T-helper 17 cell (primary cell): ENCODE measurements around the gene PAM. TPM values are rescaled to one million over a fixed set of nuclear protein-coding genes. Genes with fewer than 3 reads are reported as not detected.
"Not testable (repeated sequence)": the region's sequence is repeated elsewhere in the genome, so short reads cannot be mapped to it uniquely, and the experiment has no call there.

Experiments
- ATAC-seq: fragments of 150-1000 bp; cut with Tn5 transposase; 2 replicates; pipeline ENCODE4 v1.10.0; 2021; ENCODE audit warnings: mild to moderate bottlenecking, moderate library complexity
- DNase-seq, 3 donors: peaks; one replicate each; pipeline versions ENCODE4 v3.0.0 to v3.0.0-alpha.2; 2020 to 2021
- H3K9me3 ChIP-seq: one replicate; pipeline ENCODE4 v1.7.0; 2013; ENCODE audit warnings: low read length, mild to moderate bottlenecking; ENCODE audit not compliant: control insufficient read depth, poor library complexity, severe bottlenecking
- H3K27ac Mint-ChIP-seq: one replicate; pipeline ENCODE4 v1.8.0; 2022; ENCODE audit warnings: mild to moderate bottlenecking, moderate library complexity, mixed read lengths
- H3K27me3 Mint-ChIP-seq: one replicate; pipeline ENCODE4 v1.8.0; 2022; ENCODE audit warnings: mixed read lengths
- H3K36me3 Mint-ChIP-seq: one replicate; pipeline ENCODE4 v1.8.0; 2022; ENCODE audit warnings: low read depth, mixed read lengths
- H3K4me1 Mint-ChIP-seq: one replicate; pipeline ENCODE4 v1.8.0; 2022; ENCODE audit warnings: mild to moderate bottlenecking, mixed read lengths
- H3K4me3 Mint-ChIP-seq: one replicate; pipeline ENCODE4 v1.8.0; 2022; ENCODE audit warnings: mild to moderate bottlenecking, moderate library complexity, mixed read lengths
- total RNA-seq, 4 donors: library from RNA in 2 of 4; stranded (reverse) in 2 of 4; gene quantifications; one replicate each; pipeline ENCODE4 v1.2.3 and lab custom pipeline; 2022 to 2026

PAM gene
- total RNA-seq, 2 donors from 2014 or later: 23.5 to 34.3 TPM

DNA sequence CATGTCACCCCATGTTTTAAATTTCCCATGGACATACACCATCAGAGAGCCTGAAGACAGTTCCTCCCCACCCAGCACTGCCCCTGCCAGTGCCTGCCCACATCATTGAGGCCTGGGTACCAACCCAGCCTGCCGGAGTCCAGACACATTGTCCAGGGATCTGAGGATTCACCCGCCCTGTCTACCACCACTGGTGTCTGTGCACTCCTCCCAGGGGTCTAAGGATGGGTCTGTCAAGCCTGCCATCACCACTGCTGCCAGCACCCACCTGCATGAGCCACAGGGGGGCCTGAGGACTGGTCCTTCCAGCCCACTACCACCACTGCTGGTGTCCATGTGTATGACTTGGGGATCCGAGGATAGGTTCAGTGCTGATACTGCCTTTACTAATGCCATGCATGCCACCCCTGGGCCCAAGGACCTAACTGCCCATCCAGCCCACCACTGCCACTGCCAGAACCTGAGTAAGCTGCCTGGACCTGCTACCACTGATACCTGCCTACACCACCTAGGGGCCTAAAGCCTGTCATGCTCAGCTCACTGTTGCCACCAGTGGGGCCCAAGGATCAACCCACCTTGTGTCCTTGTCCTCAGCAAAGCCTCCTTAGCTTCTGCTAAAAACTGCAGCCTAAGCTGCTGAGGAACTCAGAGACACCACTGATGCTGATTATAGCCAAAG, 227.0 kb downstream of the PAM start:
- ATAC-seq: no peak
- no peak overlapping the region for H3K4me3 Mint-ChIP-seq
- H3K27ac Mint-ChIP-seq: no peak overlapping the region
- H3K9me3 ChIP-seq: no peaks in the 10 kb centered on the region
- H3K36me3 Mint-ChIP-seq: peaks cover 2% of the 10 kb centered on the region
- H3K4me1 Mint-ChIP-seq: no peaks in the 10 kb centered on the region
- DNase-seq: no peak
- no peaks in the 10 kb centered on the region for H3K27me3 Mint-ChIP-seq

GRCh38 chr5:102986074-102986473, 231.0 kb downstream of the PAM start:
- peaks cover 2% of the 10 kb centered on the region for H3K36me3 Mint-ChIP-seq
- no peaks in the 10 kb centered on the region for H3K4me1 Mint-ChIP-seq
- DNase-seq (no peak), ATAC-seq (no peak)
- no peak overlapping the region for H3K27ac Mint-ChIP-seq
- H3K27me3 Mint-ChIP-seq: no peaks in the 10 kb centered on the region
- no peaks in the 10 kb centered on the region for H3K9me3 ChIP-seq
- no peak overlapping the region for H3K4me3 Mint-ChIP-seq

DNA sequence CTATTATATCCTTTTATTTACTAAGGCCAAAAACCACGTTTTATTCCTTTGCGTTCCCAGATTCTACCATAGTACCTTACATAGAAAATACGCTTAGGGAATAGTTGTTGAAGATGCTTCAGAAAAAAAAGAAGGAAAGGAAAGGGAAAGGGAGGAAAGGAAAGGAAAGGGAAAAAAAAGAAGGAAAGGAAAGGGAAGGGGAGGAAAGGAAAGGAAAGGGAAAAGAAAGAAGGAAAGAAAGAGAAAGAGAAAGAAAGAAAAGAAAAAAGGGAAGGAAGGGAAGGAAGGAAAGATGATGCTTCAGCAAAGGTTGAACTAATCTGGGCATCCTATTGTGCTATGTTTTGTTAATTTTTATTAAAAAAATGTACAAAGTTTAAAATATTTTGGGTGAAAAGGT, 233.4 kb downstream of the PAM start:
- H3K27me3 Mint-ChIP-seq: no peaks in the 10 kb centered on the region
- H3K9me3 ChIP-seq: no peaks in the 10 kb centered on the region
- H3K4me1 Mint-ChIP-seq: no peaks in the 10 kb centered on the region
- no peak overlapping the region for H3K27ac Mint-ChIP-seq
- no peak overlapping the region for H3K4me3 Mint-ChIP-seq
- peaks cover 2% of the 10 kb centered on the region for H3K36me3 Mint-ChIP-seq
- ATAC-seq (no peak), DNase-seq (no peak)

DNA sequence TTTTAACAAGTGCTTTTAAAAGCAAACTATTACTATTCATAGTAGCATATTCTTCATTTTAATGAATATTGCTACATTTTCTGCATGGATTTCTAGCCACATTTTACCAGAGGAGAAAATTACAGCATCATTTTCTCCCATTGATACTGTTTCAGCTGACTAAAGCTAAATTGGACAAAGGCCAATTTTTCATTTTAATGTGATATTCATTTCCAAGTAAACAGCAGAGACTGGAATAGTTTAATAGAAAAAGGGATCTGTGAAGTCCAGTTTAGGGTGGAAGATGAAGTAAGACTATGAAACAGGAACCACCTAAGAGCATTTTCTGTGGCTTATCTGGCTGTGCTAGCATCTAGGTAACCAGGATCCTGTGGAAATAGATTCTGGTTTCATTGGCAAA, 236.7 kb downstream of the PAM start:
- peaks cover 2% of the 10 kb centered on the region for H3K36me3 Mint-ChIP-seq
- ATAC-seq (no peak), DNase-seq (no peak)
- H3K4me1 Mint-ChIP-seq: peaks cover 5% of the 10 kb centered on the region
- H3K4me3 Mint-ChIP-seq: no peak overlapping the region
- H3K27ac Mint-ChIP-seq: no peak overlapping the region
- H3K9me3 ChIP-seq: no peaks in the 10 kb centered on the region
- no peaks in the 10 kb centered on the region for H3K27me3 Mint-ChIP-seq

DNA sequence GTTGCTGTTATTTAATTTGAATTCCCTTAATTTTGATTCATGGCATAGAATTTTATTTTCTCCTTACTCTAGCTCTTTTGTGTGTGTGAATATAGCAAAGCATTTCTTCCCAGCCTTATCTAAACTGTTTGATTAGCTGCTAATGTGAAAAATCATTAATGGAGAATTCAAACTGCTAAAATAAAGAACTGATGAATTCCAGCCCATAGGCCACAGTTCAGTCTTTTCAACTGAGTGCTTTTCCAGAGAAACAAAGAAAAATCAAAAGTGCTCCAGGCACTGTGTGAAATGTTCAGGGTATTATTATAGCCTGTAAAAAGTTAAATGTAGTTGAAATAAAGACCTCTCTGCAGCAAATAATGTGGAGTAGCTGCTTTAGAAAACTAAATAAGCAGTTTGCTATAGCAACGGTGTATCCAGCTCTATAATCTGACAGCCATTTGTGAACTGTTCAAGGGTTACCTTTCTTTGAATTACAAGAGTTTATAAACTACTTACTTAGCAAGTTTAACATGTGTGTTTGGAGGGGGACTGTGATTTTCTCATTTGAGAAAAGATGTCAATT, 241.0 kb downstream of the PAM start:
- H3K4me1 Mint-ChIP-seq: peaks cover 5% of the 10 kb centered on the region

DNA sequence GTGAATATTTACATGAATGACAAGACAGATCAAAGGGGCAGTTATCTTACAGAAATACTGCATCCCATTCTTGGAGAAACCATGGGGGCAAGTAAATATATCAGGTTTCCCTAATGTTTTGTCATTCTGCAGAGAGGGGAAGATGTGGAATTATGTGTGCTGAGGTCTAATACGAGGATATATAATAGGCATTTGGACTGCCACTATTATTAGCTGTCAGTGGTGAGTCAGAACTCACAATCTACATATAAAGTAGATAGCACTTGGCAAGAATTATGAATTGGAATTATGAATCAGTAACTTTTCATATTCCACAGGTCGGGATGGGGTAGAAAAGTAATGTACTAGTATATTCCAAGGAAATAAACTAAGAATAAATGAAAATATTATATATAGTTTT, 243.1 kb downstream of the PAM start:
- Mint-ChIP-seq H3K4me1 (peaks cover 5% of the 10 kb centered on the region), H3K36me3 (peaks cover 5% of the 10 kb centered on the region), H3K4me3 (no peak overlapping the region), H3K27ac (no peak overlapping the region), H3K27me3 (no peaks in the 10 kb centered on the region)
- H3K9me3 ChIP-seq: no peaks in the 10 kb centered on the region
- no peak for ATAC-seq
- DNase-seq: no peak

More for the DNA sequence above, 241.0 kb downstream of the PAM start:
- no peaks in the 10 kb centered on the region for H3K9me3 ChIP-seq
- peaks cover 5% of the 10 kb centered on the region for H3K36me3 Mint-ChIP-seq
- H3K27me3 Mint-ChIP-seq: no peaks in the 10 kb centered on the region
- H3K4me3 Mint-ChIP-seq: no peak overlapping the region
- ATAC-seq (no peak), DNase-seq (no peak)
- H3K27ac Mint-ChIP-seq: no peak overlapping the region

DNA sequence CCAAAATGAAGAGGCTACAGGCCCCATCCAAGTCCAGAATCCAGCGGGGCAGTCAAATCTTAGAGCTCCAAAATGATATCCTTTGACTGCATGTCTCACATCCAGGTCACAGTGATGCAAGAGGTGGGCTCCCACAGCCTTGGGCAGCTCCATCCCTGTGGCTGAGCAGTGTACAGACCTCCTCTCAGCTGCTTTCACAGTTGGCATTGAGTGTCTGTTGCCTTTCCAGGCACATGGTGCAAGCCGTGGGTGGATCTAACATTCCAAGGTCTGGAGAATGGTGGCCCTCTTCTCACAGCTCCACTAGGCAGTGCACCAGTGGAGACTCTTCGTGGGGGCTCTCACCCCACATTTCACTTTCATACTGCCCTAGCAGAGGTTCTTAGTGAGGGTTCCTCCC, 244.1 kb downstream of the PAM start:
- H3K4me3 Mint-ChIP-seq: no peak overlapping the region
- ATAC-seq (no peak), DNase-seq (no peak)
- H3K36me3 Mint-ChIP-seq: peaks cover 5% of the 10 kb centered on the region
- peaks cover 5% of the 10 kb centered on the region for H3K4me1 Mint-ChIP-seq
- H3K27me3 Mint-ChIP-seq: no peaks in the 10 kb centered on the region
- H3K9me3 ChIP-seq: no peaks in the 10 kb centered on the region
- no peak overlapping the region for H3K27ac Mint-ChIP-seq

DNA sequence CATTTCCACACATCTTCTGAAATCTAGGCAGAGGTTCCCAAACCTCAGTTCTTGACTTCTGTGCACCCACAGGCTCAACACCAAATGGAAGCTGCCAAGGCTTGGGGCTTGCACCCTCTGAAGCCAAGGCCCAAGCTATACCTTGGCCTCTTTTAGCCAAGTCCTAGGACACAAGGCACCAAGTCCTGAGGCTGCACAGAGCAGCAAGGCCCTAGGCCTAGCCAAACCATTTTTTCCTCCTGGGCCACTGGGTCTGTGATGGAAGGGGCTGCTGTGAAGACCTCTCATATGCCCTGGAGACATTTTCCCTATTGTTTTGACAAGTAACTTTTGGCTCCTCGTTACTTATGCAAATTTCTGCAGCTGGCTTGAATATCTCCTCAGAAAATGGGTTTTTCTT, 244.5 kb downstream of the PAM start:
- H3K4me1 Mint-ChIP-seq, H3K4me3 Mint-ChIP-seq, H3K36me3 Mint-ChIP-seq, H3K27me3 Mint-ChIP-seq, DNase-seq, H3K9me3 ChIP-seq, H3K27ac Mint-ChIP-seq, ATAC-seq: not testable (repeated sequence)

DNA sequence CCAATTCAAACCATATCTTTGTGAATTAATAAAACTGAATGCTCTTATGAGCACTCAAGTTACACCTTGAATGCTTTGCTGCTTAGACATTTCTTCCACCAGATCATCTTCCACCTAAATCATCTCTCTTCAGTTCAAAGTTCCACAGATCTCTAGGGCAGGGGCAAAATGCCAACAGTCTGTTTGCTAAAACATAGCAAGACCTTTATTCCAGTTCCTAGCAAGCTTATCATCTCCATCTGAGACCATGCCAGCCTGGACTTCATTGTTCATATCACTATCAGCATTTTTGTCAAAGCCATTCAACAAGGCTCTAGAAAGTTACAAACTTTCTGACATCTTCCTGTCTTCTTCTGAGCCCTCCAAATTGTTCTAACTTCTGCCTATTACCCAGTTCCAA, 245.0 kb downstream of the PAM start:
- ATAC-seq: no peak
- H3K27me3 Mint-ChIP-seq: no peaks in the 10 kb centered on the region
- H3K4me1 Mint-ChIP-seq: peaks cover 2% of the 10 kb centered on the region
- no peaks in the 10 kb centered on the region for H3K9me3 ChIP-seq
- DNase-seq: no peak
- no peak overlapping the region for H3K4me3 Mint-ChIP-seq
- H3K36me3 Mint-ChIP-seq: peaks cover 3% of the 10 kb centered on the region
- H3K27ac Mint-ChIP-seq: no peak overlapping the region

GRCh38 chr5:103003872-103004271, 248.8 kb downstream of the PAM start:
- H3K9me3 ChIP-seq: no peaks in the 10 kb centered on the region
- Mint-ChIP-seq H3K36me3 (peaks cover 3% of the 10 kb centered on the region), H3K27ac (no peak overlapping the region), H3K4me1 (no peaks in the 10 kb centered on the region), H3K4me3 (no peak overlapping the region), H3K27me3 (no peaks in the 10 kb centered on the region)
- ATAC-seq (no peak), DNase-seq (no peak)

DNA sequence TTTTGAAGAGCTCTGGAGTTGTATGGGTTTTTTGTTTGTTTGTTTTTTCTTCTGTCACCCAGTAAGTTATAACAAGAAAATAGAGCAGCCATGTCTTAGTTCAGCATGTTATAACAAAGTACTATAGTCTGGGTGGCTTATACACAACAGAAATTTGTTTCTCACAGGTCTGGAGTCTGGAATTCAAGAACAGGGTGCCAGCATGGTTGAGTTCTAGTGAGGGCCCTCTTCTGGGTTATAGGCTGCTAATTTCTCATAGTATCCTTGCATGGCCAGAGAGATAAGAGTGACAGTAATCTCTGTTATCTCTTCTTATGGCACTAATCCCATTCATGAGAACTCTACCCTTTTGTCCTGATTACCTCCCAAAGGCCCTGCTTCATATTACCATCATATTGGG, 250.2 kb downstream of the PAM start:
- no peaks in the 10 kb centered on the region for H3K36me3 Mint-ChIP-seq
- DNase-seq (no peak), ATAC-seq (no peak)
- no peak overlapping the region for H3K27ac Mint-ChIP-seq
- no peaks in the 10 kb centered on the region for H3K4me1 Mint-ChIP-seq
- no peaks in the 10 kb centered on the region for H3K9me3 ChIP-seq
- no peaks in the 10 kb centered on the region for H3K27me3 Mint-ChIP-seq
- H3K4me3 Mint-ChIP-seq: no peak overlapping the region

GRCh38 chr5:103006921-103007320, 251.8 kb downstream of the PAM start:
- H3K27ac Mint-ChIP-seq: no peak overlapping the region
- no peaks in the 10 kb centered on the region for H3K27me3 Mint-ChIP-seq
- H3K4me3 Mint-ChIP-seq: no peak overlapping the region
- peaks cover 2% of the 10 kb centered on the region for H3K36me3 Mint-ChIP-seq
- no peak for DNase-seq
- no peak for ATAC-seq
- no peaks in the 10 kb centered on the region for H3K9me3 ChIP-seq
- no peaks in the 10 kb centered on the region for H3K4me1 Mint-ChIP-seq

GRCh38 chr5:103010168-103010567, 255.1 kb downstream of the PAM start:
- H3K9me3 ChIP-seq: no peaks in the 10 kb centered on the region
- no peak for ATAC-seq
- H3K4me3 Mint-ChIP-seq: no peak overlapping the region

GRCh38 chr5:103013933-103014552, 258.9 kb downstream of the PAM start:
- no peak overlapping the region for H3K4me3 Mint-ChIP-seq
- H3K9me3 ChIP-seq: no peaks in the 10 kb centered on the region
- no peak overlapping the region for H3K27ac Mint-ChIP-seq
- ATAC-seq (no peak), DNase-seq (no peak)
- no peaks in the 10 kb centered on the region for H3K4me1 Mint-ChIP-seq
- no peaks in the 10 kb centered on the region for H3K27me3 Mint-ChIP-seq
- peaks cover 2% of the 10 kb centered on the region for H3K36me3 Mint-ChIP-seq

More at GRCh38 chr5:103010168-103010567, 255.1 kb downstream of the PAM start:
- H3K4me1 Mint-ChIP-seq: no peaks in the 10 kb centered on the region
- no peak for DNase-seq
- H3K27me3 Mint-ChIP-seq: no peaks in the 10 kb centered on the region
- peaks cover 2% of the 10 kb centered on the region for H3K36me3 Mint-ChIP-seq
- no peak overlapping the region for H3K27ac Mint-ChIP-seq
